ENCODE results near the gene IRGQ.
"Not testable (repeated sequence)": the region's sequence is repeated elsewhere in the genome, so short reads cannot be mapped to it uniquely, and the experiment has no call there.

The IRGQ gene, protein sequence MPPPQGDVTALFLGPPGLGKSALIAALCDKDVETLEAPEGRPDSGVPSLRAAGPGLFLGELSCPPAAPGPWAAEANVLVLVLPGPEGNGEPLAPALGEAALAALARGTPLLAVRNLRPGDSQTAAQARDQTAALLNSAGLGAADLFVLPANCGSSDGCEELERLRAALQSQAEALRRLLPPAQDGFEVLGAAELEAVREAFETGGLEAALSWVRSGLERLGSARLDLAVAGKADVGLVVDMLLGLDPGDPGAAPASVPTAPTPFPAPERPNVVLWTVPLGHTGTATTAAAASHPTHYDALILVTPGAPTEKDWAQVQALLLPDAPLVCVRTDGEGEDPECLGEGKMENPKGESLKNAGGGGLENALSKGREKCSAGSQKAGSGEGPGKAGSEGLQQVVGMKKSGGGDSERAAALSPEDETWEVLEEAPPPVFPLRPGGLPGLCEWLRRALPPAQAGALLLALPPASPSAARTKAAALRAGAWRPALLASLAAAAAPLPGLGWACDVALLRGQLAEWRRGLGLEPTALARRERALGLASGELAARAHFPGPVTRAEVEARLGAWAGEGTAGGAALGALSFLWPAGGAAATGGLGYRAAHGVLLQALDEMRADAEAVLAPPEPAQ

DNA sequence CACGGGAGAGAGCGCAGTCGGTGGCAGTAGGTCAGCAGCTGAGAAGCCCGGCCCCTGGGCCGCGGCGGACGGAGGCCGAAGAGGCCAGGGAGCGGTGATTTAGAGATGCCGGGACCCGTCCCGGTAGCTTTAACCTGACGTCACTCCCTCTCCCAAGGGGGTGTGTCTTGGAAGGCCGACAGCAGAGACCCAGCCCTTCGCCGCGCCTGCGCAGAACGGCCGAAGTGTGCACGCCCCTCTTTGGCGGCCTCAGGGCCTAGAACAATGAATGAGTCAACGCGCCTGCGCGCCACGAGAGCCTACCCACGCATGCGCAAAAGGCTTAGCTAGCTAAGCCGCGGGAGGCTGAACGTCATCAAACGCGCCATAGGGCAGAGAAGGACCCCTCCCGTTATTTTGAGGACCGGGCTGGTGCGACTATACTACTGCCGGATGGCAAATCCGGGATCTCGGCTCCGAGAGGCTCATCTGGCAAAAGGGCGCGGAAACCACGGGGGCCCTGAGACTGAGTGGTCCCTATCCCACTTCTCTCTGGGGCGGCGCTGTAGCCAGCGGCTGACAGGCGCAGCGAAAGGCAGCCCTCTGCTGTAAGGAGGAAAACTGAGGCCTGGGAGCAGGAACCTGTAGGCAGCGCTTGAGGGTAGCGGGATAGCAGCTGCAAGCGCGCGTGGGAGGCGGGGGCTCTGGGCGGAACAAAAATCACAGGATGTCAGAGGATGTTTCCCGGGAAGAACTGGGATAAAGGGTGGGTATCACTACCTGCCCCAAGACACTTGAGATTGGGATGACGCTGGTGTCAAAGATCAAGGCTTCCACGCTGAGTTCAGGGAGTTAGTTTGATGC lies at the start of gene IRGQ, which contains the start of gene ZNF576:
TSS of gene IRGQ (minus strand) at position 136 of the 843 bp plus-strand sequence. CDS start 796 bp downstream, outside the sequence.
TSS of gene ZNF576 (plus strand) at position 597 of the 843 bp plus-strand sequence. CDS start 514 bp downstream, outside the sequence.
- peak; percentile 98 for DNase-seq

GRCh38 chr19:43644181-43644580 lies 48.2 kb upstream of the IRGQ start:
- DNase-seq = no peak

DNA sequence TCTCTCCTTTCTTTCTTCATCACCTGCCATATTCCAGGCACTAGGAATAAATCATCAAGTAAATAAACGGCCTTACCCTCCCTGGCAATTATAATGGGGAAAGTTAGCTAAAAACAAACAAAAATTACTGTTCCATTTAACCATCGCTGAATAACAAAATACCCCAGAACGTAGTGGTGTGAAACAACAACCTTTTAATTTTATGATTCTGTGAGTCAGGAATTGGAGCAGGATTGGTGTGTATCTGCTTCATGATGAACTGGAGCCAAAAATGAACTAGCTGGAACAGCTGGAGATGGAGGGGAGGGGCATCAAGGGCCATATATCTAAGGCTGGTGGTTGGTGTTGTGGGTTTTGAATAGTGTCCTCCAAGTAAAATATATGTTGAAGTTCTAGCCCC lies 47.4 kb upstream of the IRGQ start:
- DNase-seq = no peak

DNA sequence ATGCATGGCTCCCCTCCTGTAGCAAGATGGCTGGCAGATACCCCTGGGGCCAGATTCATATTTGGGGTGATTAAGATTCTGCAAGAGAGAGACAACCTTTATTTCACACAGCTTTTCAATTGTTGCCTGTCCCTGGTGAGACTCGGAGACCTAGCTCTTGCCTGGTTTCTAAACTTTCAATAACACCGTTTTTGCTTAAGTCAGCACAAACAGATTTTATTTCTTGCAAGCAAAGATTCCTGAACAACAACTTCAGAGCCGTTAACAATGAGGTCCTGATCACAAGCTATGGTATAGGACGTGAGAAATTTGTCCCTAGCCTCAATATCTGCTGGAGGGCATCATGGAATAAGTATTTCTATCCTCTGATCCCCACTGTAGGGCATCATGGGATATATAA lies 46.6 kb upstream of the IRGQ start:
- no peak for DNase-seq

DNA sequence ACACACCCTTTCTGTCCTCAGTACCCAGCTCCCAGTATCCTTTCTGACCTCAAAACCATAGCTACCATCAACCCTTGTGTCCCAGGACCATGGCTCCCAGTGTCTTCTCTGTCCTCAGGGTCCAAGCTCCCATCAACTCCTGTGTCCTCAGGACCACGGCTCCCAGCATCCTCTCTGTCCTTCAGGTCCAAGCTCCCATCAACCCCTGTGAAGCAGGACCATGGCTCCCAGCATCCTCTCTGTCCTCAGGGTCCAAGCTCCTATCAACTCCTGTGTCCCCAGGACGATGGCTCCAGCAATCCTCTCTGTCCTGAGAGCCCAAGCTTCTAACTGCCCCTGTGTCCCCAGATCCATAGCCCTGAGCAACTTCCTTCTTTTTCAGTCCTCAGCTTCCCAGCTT lies 45.4 kb upstream of the IRGQ start:
- DNase-seq = no peak

DNA sequence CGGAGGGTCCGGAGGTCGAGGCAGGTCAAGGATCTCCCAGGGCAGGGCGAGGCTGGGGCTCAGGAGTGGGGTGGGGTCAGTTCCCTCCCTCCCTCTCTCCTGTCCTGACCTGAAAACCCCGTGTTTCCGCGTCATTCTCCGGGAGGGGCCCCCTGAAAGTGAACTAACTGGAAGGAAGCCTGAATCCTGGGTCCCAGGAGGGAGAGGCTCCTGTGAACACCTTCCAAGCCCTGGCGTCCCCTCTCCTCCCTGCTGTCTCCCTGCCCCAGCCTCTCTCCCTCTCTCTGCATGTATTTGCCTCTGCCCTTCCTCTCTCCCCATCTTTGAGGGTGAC lies 44.5 kb upstream of the IRGQ start:
- no peak for DNase-seq

GRCh38 chr19:43639519-43640423 lies 43.8 kb upstream of the IRGQ start, which contains the start of gene CADM4:
Gene CADM4 (minus strand): TSS chr19:43639850. CDS start chr19:43639790, 60 bp downstream.
- DNase-seq = no peak

- no peak for DNase-seq
These were observed 43.1 kb upstream of the IRGQ start for GRCh38 chr19:43638995-43639518.

- no peak for DNase-seq
These were observed 42.5 kb upstream of the IRGQ start for GRCh38 chr19:43638214-43638994.

DNA sequence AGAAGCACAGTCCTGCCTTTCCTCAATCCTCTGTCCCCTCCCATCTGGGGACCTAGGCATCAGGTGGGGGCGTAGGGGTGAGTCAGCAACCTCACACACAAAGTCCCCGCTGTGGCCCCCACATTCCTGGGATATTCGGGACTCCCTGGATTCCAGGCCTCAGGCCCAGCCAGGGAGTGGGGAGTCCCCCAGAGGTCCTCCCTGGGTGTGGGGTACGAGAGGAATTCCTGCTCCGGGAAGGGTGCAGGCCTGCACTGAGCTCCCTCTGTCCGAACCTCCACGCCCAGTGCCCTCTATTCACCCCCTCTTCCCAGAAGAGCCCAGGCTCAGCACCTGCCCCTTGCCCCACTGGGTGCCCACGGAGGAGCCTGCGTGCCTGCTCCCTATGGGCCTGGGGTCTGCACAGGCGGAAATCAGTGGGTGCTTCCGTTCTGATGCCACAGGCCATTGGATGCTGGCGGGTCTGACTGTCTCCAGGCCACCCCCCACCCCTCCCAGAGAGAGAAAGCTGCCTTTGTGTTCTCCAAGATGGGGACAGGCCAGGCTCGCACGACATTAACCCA lies 40.3 kb upstream of the IRGQ start:
- no peak for DNase-seq

- not testable (repeated sequence) for DNase-seq
These were observed 39.6 kb upstream of the IRGQ start for GRCh38 chr19:43635561-43635940.

- no peak for DNase-seq
These were observed 39.1 kb upstream of the IRGQ start for GRCh38 chr19:43634872-43635560.

GRCh38 chr19:43634506-43634871 lies 38.6 kb upstream of the IRGQ start:
- no peak for DNase-seq

- no peak for DNase-seq
These were observed 38.1 kb upstream of the IRGQ start for GRCh38 chr19:43634068-43634467.

- no peak for DNase-seq
These were observed 37.6 kb upstream of the IRGQ start for GRCh38 chr19:43633520-43633919.

DNA sequence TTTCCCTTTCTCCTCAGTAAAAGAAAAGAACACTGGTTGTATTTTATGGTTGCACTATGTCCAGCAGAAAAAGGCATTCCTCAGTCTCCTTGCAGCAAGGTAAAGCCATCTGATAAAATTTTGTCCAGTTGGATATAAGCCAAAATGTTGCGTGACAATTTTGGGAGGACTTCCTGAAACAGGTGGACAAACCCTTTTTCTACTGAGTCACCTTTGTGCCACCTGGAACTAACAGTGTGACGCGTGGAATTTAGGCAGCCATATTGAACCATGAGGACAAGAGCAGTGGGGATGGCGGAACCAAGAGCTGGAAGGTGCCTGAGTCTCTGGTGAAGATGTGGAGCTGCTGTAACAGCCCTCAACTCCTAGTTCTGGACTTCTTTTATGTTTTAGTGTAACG lies 35.6 kb upstream of the IRGQ start:
- no peak for DNase-seq

DNA sequence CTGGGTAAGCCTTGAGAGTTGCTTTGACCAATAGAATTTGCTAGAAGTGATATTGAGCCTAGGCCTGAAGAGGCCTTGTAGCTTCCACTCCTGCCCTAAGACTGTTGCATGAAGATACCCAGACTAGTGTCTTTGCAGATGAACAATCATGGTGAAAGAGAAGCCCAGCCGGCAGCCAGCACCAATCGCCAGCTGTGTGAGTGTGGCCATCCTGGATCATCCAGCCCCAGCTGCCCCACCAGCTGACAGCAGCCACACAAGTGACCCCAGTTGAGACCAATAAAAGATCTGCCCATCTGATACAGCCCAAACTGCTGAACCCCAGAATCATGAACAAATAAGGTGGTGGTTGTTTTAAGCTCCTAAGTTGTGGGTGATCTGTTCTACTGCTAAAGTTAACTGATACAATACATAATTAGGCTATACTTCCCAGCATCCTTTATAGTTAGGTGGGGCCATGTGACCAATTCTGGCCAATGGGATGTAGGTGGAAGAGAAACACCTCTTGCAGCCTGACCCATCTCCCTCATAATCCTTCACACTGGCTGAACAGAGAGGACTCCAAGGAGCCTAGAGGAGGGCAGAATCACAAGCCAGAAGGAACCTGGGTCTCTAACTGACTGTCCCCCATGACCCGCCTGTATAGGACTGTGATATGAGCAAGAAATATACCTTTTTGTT lies 32.9 kb upstream of the IRGQ start:
- no peak for DNase-seq

GRCh38 chr19:43626838-43627237 lies 30.9 kb upstream of the IRGQ start:
- DNase-seq = no peak

DNA sequence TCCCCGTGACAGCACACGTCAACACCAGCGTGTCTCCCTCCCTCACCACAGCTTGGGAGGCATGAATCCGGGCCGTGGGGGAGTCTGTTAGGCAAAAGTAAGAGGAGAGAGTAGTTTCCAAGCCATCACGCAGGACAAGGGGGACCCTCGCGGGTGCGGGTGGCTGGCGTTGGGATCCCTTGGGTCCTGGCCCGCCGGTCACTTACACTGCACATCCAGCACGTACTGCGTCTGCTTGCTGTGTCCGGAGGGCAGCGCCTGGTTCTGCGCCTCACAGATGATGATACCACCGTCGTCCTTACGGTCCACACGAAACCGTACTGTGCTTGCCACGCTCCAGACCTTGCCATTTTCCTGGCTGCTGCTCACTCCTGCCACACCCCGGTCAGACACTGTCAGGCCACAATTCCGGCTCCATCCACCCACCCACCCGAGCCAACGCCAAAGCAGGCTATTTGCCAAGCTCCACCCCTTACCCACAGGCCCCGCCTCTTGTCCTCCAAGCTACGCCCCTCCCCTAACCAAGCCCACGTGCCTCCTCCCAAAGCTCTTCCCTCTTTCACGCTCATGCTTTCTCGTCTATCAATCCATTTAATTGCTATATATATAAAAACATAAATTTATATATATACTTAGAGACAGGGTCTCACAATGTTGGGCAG lies 30.1 kb upstream of the IRGQ start:
- DNase-seq = no peak
